GM23338 (cell line): ENCODE results near the gene BMPER. TPM values are rescaled to one million over a fixed set of nuclear protein-coding genes. Genes with fewer than 3 reads are reported as not detected.

Experiments
- ATAC-seq: fragments of 200-7000 bp; cut with Tn5 transposase; 3 replicates; pipeline ENCODE4 v1.9.1; 2020
- DNase-seq: peaks from one replicate; pipeline ENCODE4 v3.0.0-alpha.2; 2015; ENCODE audit warnings: low spot score
- H2AFZ ChIP-seq: fragments of 200-600 bp; sonication (generic); 2 replicates; pipeline ENCODE4 v1.8.0; 2016; ENCODE audit warnings: antibody characterized with exemption, mild to moderate bottlenecking, moderate library complexity
- H3F3A ChIP-seq: fragments of 200-600 bp; sonication (generic); replicated peaks from 2 replicates; pipeline ENCODE4 v1.8.0; 2017; ENCODE audit warnings: antibody characterized with exemption, mixed run types, low read depth
- H3K27ac ChIP-seq: fragments of 200-600 bp; sonication (generic); 2 replicates; pipeline ENCODE4 v1.6.1; 2016; ENCODE audit warnings: low read depth
- H3K27me3 ChIP-seq: fragments of 200-600 bp; sonication (generic); 2 replicates; pipeline ENCODE4 v1.8.0; 2016; ENCODE audit warnings: mild to moderate bottlenecking, mixed run types, moderate library complexity; ENCODE audit not compliant: insufficient read depth
- H3K36me3 ChIP-seq: fragments of 200-600 bp; sonication (generic); 2 replicates; pipeline ENCODE4 v1.8.0; 2016; ENCODE audit warnings: mild to moderate bottlenecking; ENCODE audit not compliant: insufficient read depth
- H3K4me1 ChIP-seq: fragments of 200-600 bp; sonication (generic); 2 replicates; pipeline ENCODE4 v1.8.0; 2016; ENCODE audit warnings: mild to moderate bottlenecking, moderate library complexity; ENCODE audit not compliant: insufficient read depth
- H3K4me2 ChIP-seq: fragments of 200-600 bp; sonication (generic); 2 replicates; pipeline ENCODE4 v1.7.1; 2017; ENCODE audit warnings: mixed run types
- H3K4me3 ChIP-seq: fragments of 200-600 bp; sonication (generic); 2 replicates; pipeline ENCODE4 v1.6.1; 2016; ENCODE audit warnings: mixed run types
- H3K79me2 ChIP-seq: fragments of 200-600 bp; sonication (generic); replicated peaks from 2 replicates; pipeline ENCODE4 v1.8.0; 2017; ENCODE audit warnings: mild to moderate bottlenecking; ENCODE audit not compliant: insufficient read depth
- H3K9me2 ChIP-seq: fragments of 200-600 bp; sonication (generic); 2 replicates; pipeline ENCODE4 v1.8.0; 2017; ENCODE audit not compliant: insufficient read depth
- H4K20me1 ChIP-seq: fragments of 200-600 bp; sonication (generic); replicated peaks from 2 replicates; pipeline ENCODE4 v1.8.0; 2017; ENCODE audit warnings: mild to moderate bottlenecking; ENCODE audit not compliant: insufficient read depth
- H3K27ac Mint-ChIP-seq: 2 replicates; pipeline ENCODE4 v1.8.0; 2020; ENCODE audit warnings: inconsistent platforms, mild to moderate bottlenecking, moderate library complexity, mixed read lengths
- H3K27me3 Mint-ChIP-seq: 3 replicates; pipeline ENCODE4 v1.8.0; 2022; ENCODE audit warnings: low read depth, mild to moderate bottlenecking, moderate library complexity, mixed read lengths, inconsistent platforms; ENCODE audit not compliant: insufficient read depth, poor library complexity
- H3K36me3 Mint-ChIP-seq: 3 replicates; pipeline ENCODE4 v1.8.0; 2021; ENCODE audit warnings: low read depth, mild to moderate bottlenecking, inconsistent platforms, moderate library complexity, mixed read lengths
- H3K4me1 Mint-ChIP-seq: 3 replicates; pipeline ENCODE4 v1.8.0; 2020; ENCODE audit warnings: mild to moderate bottlenecking, inconsistent platforms, mixed read lengths
- H3K4me3 Mint-ChIP-seq: 3 replicates; pipeline ENCODE4 v1.8.0; 2021; ENCODE audit warnings: moderate library complexity, mild to moderate bottlenecking, inconsistent platforms, mixed read lengths
- H3K9me3 Mint-ChIP-seq: 3 replicates; pipeline ENCODE4 v1.8.0; 2020; ENCODE audit warnings: moderate library complexity, mild to moderate bottlenecking, inconsistent platforms, mixed read lengths
- EZH2phosphoT487 ChIP-seq: fragments of 200-600 bp; sonication (generic); IDR thresholded peaks from one replicate; pipeline ENCODE4 v1.8.1; 2018; ENCODE audit warnings: antibody characterized with exemption; ENCODE audit not compliant: unreplicated experiment
- NANOG ChIP-seq: IDR thresholded peaks from 2 replicates; pipeline ENCODE4 v1.6.1; 2016; ENCODE audit warnings: antibody characterized with exemption, borderline replicate concordance
- POLR2AphosphoS5 ChIP-seq: IDR thresholded peaks from 2 replicates; pipeline ENCODE4 v1.6.1; 2016; ENCODE audit warnings: antibody characterized with exemption, low read depth
- ZNF331 ChIP-seq: fragments of 250-450 bp; sonication (Bioruptor Pico); IDR thresholded peaks from 2 replicates; pipeline ENCODE4 v1.5.0; 2020; ENCODE audit warnings: low read depth, mild to moderate bottlenecking, moderate library complexity
- polyA plus RNA-seq: library from polyadenylated mRNA; unstranded; fragments of >200 nt; fragmentation: Nextera tagmentation; extraction: Ambion mirVana; gene quantifications from 2 replicates; pipeline ENCODE4 v1.2.1, GENCODE V29; 2016
- total RNA-seq: library from RNA; depleted of rRNA; stranded (reverse); fragments of >200 nt; shearing (Covaris generic); gene quantifications from 2 replicates; pipeline ENCODE4 v1.2.3, GENCODE V29; 2014
- TF ChIP-seq, protein P1 (sequence below): IDR thresholded peaks from 2 replicates; pipeline ENCODE4 v1.6.1; 2016; ENCODE audit warnings: antibody characterized with exemption
- TF ChIP-seq, protein P2 (sequence below), 2 experiments: fragments of 200-600 bp in 1 of 2; sonication (generic) in 1 of 2; conservative IDR thresholded peaks; 2 replicates each; pipeline versions ENCODE4 v1.5.1 to v1.6.1; 2016 to 2017; ENCODE audit warnings: antibody characterized with exemption in 2 of 2, low read depth in 2 of 2, mild to moderate bottlenecking in 2 of 2, moderate library complexity in 1 of 2

BMPER gene
- total and polyA plus RNA-seq, 2 experiments from 2014 or later = 0.53 to 1.4 TPM

DNA sequence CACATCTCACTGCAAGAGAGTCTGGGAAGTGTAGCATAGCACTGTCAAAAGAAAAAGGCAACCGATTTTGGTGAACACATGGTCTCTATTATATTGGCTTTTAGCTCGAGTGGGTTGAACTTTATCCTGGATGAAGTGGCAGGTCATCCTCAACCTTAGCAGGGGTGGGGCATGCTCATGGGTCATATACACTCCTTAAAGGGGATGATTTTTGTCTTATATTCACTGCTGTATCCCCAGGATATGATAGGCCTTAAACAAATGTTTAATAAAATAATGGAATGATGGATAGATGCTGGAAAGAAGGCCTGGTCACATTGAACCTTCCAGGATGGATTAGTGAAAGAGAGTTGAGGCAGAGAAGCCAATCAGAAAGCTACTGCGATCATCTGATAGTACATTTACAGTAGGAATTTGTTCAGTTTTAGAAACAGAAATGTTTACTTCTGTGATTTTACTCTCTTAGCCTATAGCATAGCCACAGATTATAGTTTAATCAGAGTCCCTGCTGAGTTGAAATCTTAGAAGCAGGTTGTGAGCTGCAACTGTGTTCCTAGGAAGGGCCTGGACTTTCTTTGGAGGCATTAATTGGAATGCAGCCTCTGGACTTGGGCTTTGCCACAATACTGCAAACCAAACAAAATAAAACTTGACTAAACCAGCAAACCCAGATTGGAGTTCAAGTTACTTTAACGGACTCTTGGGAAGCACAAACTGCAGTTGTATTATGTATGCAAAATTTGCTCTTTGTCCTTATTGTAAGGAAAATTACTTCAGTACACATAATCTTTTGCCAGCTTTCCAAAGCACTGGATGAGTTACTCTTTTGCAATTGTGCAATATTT, 138.3 kb downstream of the BMPER start:
- Mint-ChIP-seq H3K36me3 (no peaks in the 10 kb centered on the region), H3K27ac (no peak overlapping the region), H3K9me3 (no peaks in the 10 kb centered on the region), H3K4me3 (no peak overlapping the region), H3K4me1 (peaks cover 14% of the 10 kb centered on the region), H3K27me3 (peaks cover 2% of the 10 kb centered on the region)
- no peak for TF ChIP-seq NANOG
- no peak for TF ChIP-seq ZNF331 (CRISPR knock-in tag)
- 0 out of 2 replicates have a peak, but pooled peaks cover 14% of the 10 kb centered on the region for H3K9me2 ChIP-seq
- no peak overlapping the region for H3K4me3 ChIP-seq
- no peaks in the 10 kb centered on the region for H4K20me1 ChIP-seq
- H3K27ac ChIP-seq = no peak overlapping the region
- 0 out of 2 replicates have a peak, but pooled peaks cover 7% of the 10 kb centered on the region for H3K4me1 ChIP-seq
- H2AFZ ChIP-seq = no peak overlapping the region
- DNase-seq (no peak), ATAC-seq (no peak)
- H3K79me2 ChIP-seq = no peaks in the 10 kb centered on the region
- H3F3A ChIP-seq = no peaks in the 10 kb centered on the region
- no peaks in the 10 kb centered on the region for H3K27me3 ChIP-seq
- H3K4me2 ChIP-seq = no peak overlapping the region
- no peaks in the 10 kb centered on the region for H3K36me3 ChIP-seq

DNA sequence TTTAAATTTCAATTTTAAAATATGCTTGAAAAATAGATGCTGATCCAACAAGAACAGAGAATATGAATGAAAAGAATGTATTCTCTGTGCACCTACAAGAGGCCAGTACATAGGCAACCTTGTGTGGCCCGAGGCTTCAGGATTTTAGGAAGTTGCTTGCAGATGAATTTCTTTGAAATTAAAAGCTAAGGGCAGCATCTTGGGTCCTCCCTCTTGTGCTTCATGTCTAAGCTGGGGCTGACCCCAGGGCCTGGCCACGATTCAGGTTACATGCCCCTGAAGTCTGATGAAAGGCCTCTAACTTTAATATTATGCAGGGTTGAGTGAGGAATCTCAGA, 138.9 kb downstream of the BMPER start:
- no peak overlapping the region for H2AFZ ChIP-seq
- no peaks in the 10 kb centered on the region for H3K79me2 ChIP-seq
- Mint-ChIP-seq H3K4me3 (no peak overlapping the region), H3K27ac (no peak overlapping the region), H3K4me1 (peaks cover 14% of the 10 kb centered on the region), H3K36me3 (no peaks in the 10 kb centered on the region), H3K27me3 (peaks cover 2% of the 10 kb centered on the region), H3K9me3 (no peaks in the 10 kb centered on the region)
- no peak overlapping the region for H3K4me3 ChIP-seq
- no peak overlapping the region for H3K4me2 ChIP-seq
- no peaks in the 10 kb centered on the region for H3K36me3 ChIP-seq
- H3K27ac ChIP-seq = no peak overlapping the region
- TF ChIP-seq POLR2AphosphoS5 = no peak
- TF ChIP-seq, protein P1, sequence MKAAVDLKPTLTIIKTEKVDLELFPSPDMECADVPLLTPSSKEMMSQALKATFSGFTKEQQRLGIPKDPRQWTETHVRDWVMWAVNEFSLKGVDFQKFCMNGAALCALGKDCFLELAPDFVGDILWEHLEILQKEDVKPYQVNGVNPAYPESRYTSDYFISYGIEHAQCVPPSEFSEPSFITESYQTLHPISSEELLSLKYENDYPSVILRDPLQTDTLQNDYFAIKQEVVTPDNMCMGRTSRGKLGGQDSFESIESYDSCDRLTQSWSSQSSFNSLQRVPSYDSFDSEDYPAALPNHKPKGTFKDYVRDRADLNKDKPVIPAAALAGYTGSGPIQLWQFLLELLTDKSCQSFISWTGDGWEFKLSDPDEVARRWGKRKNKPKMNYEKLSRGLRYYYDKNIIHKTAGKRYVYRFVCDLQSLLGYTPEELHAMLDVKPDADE = no peak
- no peak for TF ChIP-seq NANOG
- H4K20me1 ChIP-seq = no peaks in the 10 kb centered on the region
- H3K9me2 ChIP-seq = 0 out of 2 replicates have a peak, but pooled peaks cover 14% of the 10 kb centered on the region
- ATAC-seq (no peak), DNase-seq (no peak)
- H3K27me3 ChIP-seq = no peaks in the 10 kb centered on the region
- 0 out of 2 replicates have a peak, but pooled peaks cover 7% of the 10 kb centered on the region for H3K4me1 ChIP-seq
- no peaks in the 10 kb centered on the region for H3F3A ChIP-seq

DNA sequence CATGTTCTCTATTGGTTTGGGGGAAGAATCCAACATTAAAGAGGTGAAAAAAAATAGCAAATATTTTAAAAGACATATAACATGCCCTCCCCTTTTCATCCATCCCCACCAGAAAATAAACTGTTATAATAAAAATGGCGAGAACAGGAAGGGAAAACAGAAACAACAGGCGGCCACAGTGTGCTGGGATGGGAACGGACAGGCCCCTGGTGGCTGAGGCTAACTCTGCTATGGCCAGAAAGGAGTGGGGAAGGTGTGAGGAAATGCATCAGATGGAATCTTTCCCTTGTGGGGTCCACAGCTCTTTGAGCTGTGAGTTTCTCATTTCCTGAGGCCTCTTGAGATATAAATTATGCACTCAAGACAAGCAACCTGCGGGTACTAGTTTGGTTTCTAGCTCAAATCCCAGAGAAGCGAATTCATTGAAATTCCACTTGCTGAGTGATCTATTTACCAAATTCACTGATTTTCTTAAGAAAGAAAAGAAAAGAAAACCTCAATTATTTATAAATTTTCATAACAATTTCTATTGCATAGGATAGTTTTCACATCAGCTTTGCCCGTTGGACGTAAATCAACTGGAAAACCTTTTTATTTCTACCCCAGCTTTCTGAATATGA, 139.5 kb downstream of the BMPER start:
- no peak overlapping the region for H2AFZ ChIP-seq
- H3K4me1 Mint-ChIP-seq = peaks cover 14% of the 10 kb centered on the region
- peak; percentile 76 for ATAC-seq

More for the DNA sequence above, 139.5 kb downstream of the BMPER start:
- Histone ChIP-seq H3K4me3 (no peak overlapping the region), H3K4me2 (no peak overlapping the region), H3F3A (no peaks in the 10 kb centered on the region), H3K9me2 (0 out of 2 replicates have a peak, but pooled peaks cover 14% of the 10 kb centered on the region), H3K4me1 (0 out of 2 replicates have a peak, but pooled peaks cover 7% of the 10 kb centered on the region), H3K36me3 (no peaks in the 10 kb centered on the region), H3K79me2 (no peaks in the 10 kb centered on the region), H3K27ac (no peak overlapping the region), H3K27me3 (no peaks in the 10 kb centered on the region), H4K20me1 (no peaks in the 10 kb centered on the region)
- TF ChIP-seq EZH2phosphoT487 = no peak
- TF ChIP-seq, protein P2, sequence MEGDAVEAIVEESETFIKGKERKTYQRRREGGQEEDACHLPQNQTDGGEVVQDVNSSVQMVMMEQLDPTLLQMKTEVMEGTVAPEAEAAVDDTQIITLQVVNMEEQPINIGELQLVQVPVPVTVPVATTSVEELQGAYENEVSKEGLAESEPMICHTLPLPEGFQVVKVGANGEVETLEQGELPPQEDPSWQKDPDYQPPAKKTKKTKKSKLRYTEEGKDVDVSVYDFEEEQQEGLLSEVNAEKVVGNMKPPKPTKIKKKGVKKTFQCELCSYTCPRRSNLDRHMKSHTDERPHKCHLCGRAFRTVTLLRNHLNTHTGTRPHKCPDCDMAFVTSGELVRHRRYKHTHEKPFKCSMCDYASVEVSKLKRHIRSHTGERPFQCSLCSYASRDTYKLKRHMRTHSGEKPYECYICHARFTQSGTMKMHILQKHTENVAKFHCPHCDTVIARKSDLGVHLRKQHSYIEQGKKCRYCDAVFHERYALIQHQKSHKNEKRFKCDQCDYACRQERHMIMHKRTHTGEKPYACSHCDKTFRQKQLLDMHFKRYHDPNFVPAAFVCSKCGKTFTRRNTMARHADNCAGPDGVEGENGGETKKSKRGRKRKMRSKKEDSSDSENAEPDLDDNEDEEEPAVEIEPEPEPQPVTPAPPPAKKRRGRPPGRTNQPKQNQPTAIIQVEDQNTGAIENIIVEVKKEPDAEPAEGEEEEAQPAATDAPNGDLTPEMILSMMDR (conservative IDR thresholded peaks at IDR 0.05; ENCODE audit: low read depth in 2 of 2) = peak; percentile 19 to 26; a peak in 2 of 4 replicates
- Mint-ChIP-seq H3K9me3 (no peaks in the 10 kb centered on the region), H3K4me3 (no peak overlapping the region), H3K27ac (no peak overlapping the region), H3K36me3 (no peaks in the 10 kb centered on the region), H3K27me3 (peaks cover 2% of the 10 kb centered on the region)
- peak; percentile 28 for DNase-seq
